H9 (cell line): Measurements from ENCODE around the gene HHATL. TPM values are rescaled to one million over a fixed set of nuclear protein-coding genes. Genes with fewer than 3 reads are reported as not detected.

Experiments used
- DNase-seq: peaks from one replicate; pipeline ENCODE4 v3.0.0-alpha.2; 2017
- H2AFZ ChIP-seq: one replicate; pipeline ENCODE4 v1.6.1; 2013; ENCODE audit warnings: mild to moderate bottlenecking, low read length, control low read depth, moderate library complexity
- H2AK5ac ChIP-seq: 2 replicates; pipeline ENCODE4 v1.6.1; 2013; ENCODE audit warnings: low read length, control low read depth, mixed read lengths; ENCODE audit not compliant: insufficient read length
- H2BK120ac ChIP-seq: one replicate; pipeline ENCODE4 v1.6.1; 2013; ENCODE audit warnings: low read depth, mild to moderate bottlenecking, low read length, control low read depth, inconsistent platforms; ENCODE audit not compliant: poor library complexity, severe bottlenecking
- H2BK12ac ChIP-seq: 2 replicates; pipeline ENCODE4 v1.6.1; 2013; ENCODE audit warnings: low read length, control low read depth, mixed read lengths, low read depth; ENCODE audit not compliant: insufficient read length
- H2BK15ac ChIP-seq: 2 replicates; pipeline ENCODE4 v1.6.1; 2013; ENCODE audit warnings: low read depth, low read length, control low read depth
- H2BK20ac ChIP-seq: one replicate; pipeline ENCODE4 v1.6.1; 2013; ENCODE audit warnings: low read depth, mild to moderate bottlenecking, low read length, control low read depth, inconsistent platforms; ENCODE audit not compliant: poor library complexity, severe bottlenecking
- H2BK5ac ChIP-seq: 2 replicates; pipeline ENCODE4 v1.6.1; 2013; ENCODE audit warnings: low read length, control low read depth, mixed read lengths; ENCODE audit not compliant: insufficient read length
- H3K14ac ChIP-seq: 2 replicates; pipeline ENCODE4 v1.6.1; 2013; ENCODE audit warnings: low read length, control low read depth; ENCODE audit not compliant: insufficient read depth
- H3K18ac ChIP-seq: 2 replicates; pipeline ENCODE4 v1.6.1; 2013; ENCODE audit warnings: low read depth, mild to moderate bottlenecking, mixed read lengths, low read length, control low read depth; ENCODE audit not compliant: insufficient read length
- H3K23ac ChIP-seq: 2 replicates; pipeline ENCODE4 v1.6.1; 2013; ENCODE audit warnings: low read length, control low read depth, mixed read lengths, low read depth; ENCODE audit not compliant: insufficient read length
- H3K23me2 ChIP-seq: 2 replicates; pipeline ENCODE4 v1.6.1; 2013; ENCODE audit warnings: low read depth, mild to moderate bottlenecking, mixed read lengths, low read length, control low read depth; ENCODE audit not compliant: insufficient read length, poor library complexity, severe bottlenecking
- H3K27ac ChIP-seq: 2 replicates; pipeline ENCODE4 v1.5.1; 2013; ENCODE audit warnings: low read length, control low read depth, mixed read lengths, low read depth; ENCODE audit not compliant: insufficient read length
- H3K27me3 ChIP-seq: 2 replicates; pipeline ENCODE4 v1.6.1; 2013; ENCODE audit warnings: low read length, control low read depth, inconsistent platforms; ENCODE audit not compliant: insufficient read depth
- H3K4ac ChIP-seq: 2 replicates; pipeline ENCODE4 v1.6.1; 2013; ENCODE audit warnings: low read depth, mild to moderate bottlenecking, control low read depth, inconsistent platforms, low read length, moderate library complexity
- H3K4me1 ChIP-seq: 2 replicates; pipeline ENCODE4 v1.6.1; 2013; ENCODE audit warnings: low read length, control low read depth, inconsistent platforms; ENCODE audit not compliant: insufficient read depth
- H3K4me2 ChIP-seq: 2 replicates; pipeline ENCODE4 v1.6.1; 2013; ENCODE audit warnings: low read length, control low read depth, mixed read lengths; ENCODE audit not compliant: insufficient read length, insufficient read depth
- H3K56ac ChIP-seq: 2 replicates; pipeline ENCODE4 v1.6.1; 2013; ENCODE audit warnings: low read depth, mild to moderate bottlenecking, mixed read lengths, low read length, control low read depth; ENCODE audit not compliant: insufficient read length
- H3K79me1 ChIP-seq: 2 replicates; pipeline ENCODE4 v1.6.1; 2013; ENCODE audit warnings: low read depth, mild to moderate bottlenecking, moderate library complexity, low read length, control low read depth, inconsistent platforms; ENCODE audit not compliant: insufficient read depth, poor library complexity, severe bottlenecking
- H3K79me2 ChIP-seq: 2 replicates; pipeline ENCODE4 v1.6.1; 2013; ENCODE audit warnings: low read length, control low read depth, inconsistent platforms; ENCODE audit not compliant: insufficient read depth
- H3K9ac ChIP-seq: 2 replicates; pipeline ENCODE4 v1.6.1; 2013; ENCODE audit warnings: low read length, control low read depth, mixed read lengths; ENCODE audit not compliant: insufficient read length; ENCODE audit errors: extremely low read depth
- H3K9me3 ChIP-seq: one replicate; pipeline ENCODE4 v1.6.1; 2013; ENCODE audit warnings: low read depth, low read length, inconsistent platforms; ENCODE audit not compliant: control insufficient read depth
- H3T11ph ChIP-seq: one replicate; pipeline ENCODE4 v1.6.1; 2013; ENCODE audit warnings: mild to moderate bottlenecking, low read length, control low read depth, inconsistent platforms
- H4K20me1 ChIP-seq: one replicate; pipeline ENCODE4 v1.6.1; 2013; ENCODE audit not compliant: control insufficient read depth, insufficient read length, insufficient read depth
- H4K5ac ChIP-seq: 2 replicates; pipeline ENCODE4 v1.6.1; 2013; ENCODE audit warnings: low read depth, mild to moderate bottlenecking, mixed read lengths, low read length, control low read depth; ENCODE audit not compliant: insufficient read length
- H4K8ac ChIP-seq: replicated peaks from 2 replicates; pipeline ENCODE4 v1.6.1; 2013; ENCODE audit warnings: low read length, control low read depth, mixed read lengths, low read depth; ENCODE audit not compliant: insufficient read length
- H4K91ac ChIP-seq: 2 replicates; pipeline ENCODE4 v1.6.1; 2013; ENCODE audit warnings: low read depth, mild to moderate bottlenecking, moderate library complexity, mixed read lengths, low read length, control low read depth; ENCODE audit not compliant: insufficient read length
- H3K27ac Mint-ChIP-seq, 3 experiments: 2 replicates in 2 of 3; 3 replicates in 1 of 3; pipeline ENCODE4 v1.8.0; 2020 to 2021; ENCODE audit warnings: mixed read lengths in 3 of 3, mild to moderate bottlenecking in 1 of 3, moderate library complexity in 1 of 3
- H3K27me3 Mint-ChIP-seq: 2 replicates; pipeline ENCODE4 v1.8.0; 2021; ENCODE audit warnings: low read depth, mild to moderate bottlenecking, moderate library complexity, mixed read lengths
- H3K36me3 Mint-ChIP-seq, 3 experiments: 2 replicates in 2 of 3; 3 replicates in 1 of 3; pipeline ENCODE4 v1.8.0; 2020 to 2021; ENCODE audit warnings: low read depth in 3 of 3, mixed read lengths in 3 of 3; ENCODE audit not compliant: insufficient read depth in 1 of 3
- H3K4me1 Mint-ChIP-seq, 2 experiments: 2 replicates each; pipeline ENCODE4 v1.8.0; 2020; ENCODE audit warnings: mixed read lengths in 2 of 2
- H3K4me3 Mint-ChIP-seq, 2 experiments: 2 replicates in 1 of 2; 3 replicates in 1 of 2; pipeline ENCODE4 v1.8.0; 2020 to 2021; ENCODE audit warnings: mild to moderate bottlenecking in 2 of 2, mixed read lengths in 2 of 2, moderate library complexity in 1 of 2
- H3K9me3 Mint-ChIP-seq, 2 experiments: 2 replicates in 1 of 2; 3 replicates in 1 of 2; pipeline ENCODE4 v1.8.0; 2020; ENCODE audit warnings: mild to moderate bottlenecking in 2 of 2, mixed read lengths in 2 of 2, moderate library complexity in 1 of 2
- CTCF ChIP-seq: fragments of 200-600 bp; sonication (generic); conservative IDR thresholded peaks from 3 replicates; pipeline ENCODE4 v1.8.0; 2021; ENCODE audit warnings: antibody characterized with exemption, mild to moderate bottlenecking
- WGBS: extraction: QIAGEN DNeasy Blood & Tissue Kit; methylation state at CpG from one replicate; pipeline ENCODE4 v1.1.7; 2013; ENCODE audit warnings: missing lambda C conversion rate, low lambda C conversion rate, mixed read lengths; ENCODE audit not compliant: insufficient read length; ENCODE audit errors: extremely low coverage; 5-methylcytosine and 5-hydroxymethylcytosine counted together
- total RNA-seq: library from RNA; stranded (reverse); gene quantifications from 2 replicates; pipeline ENCODE4 v1.2.1, GENCODE V29; 2021

The HHATL gene
- total RNA-seq, 1 experiment from 2014 or later = 0.46 TPM

- H3K4me1 Mint-ChIP-seq = peaks cover 11 to 22% of the 10 kb centered on the region in 2 experiments
- H3K23me2 ChIP-seq = no peaks in the 10 kb centered on the region
- no peaks in the 10 kb centered on the region for H3K9me3 Mint-ChIP-seq
- H2BK5ac ChIP-seq = no peak overlapping the region
- H3K9me3 ChIP-seq = no peaks in the 10 kb centered on the region
- H3K27ac Mint-ChIP-seq = no peak overlapping the region
- no peaks in the 10 kb centered on the region for H4K20me1 ChIP-seq
- no peak for TF ChIP-seq CTCF
- no peak overlapping the region for H3K9ac ChIP-seq
- H3K18ac ChIP-seq = no peak overlapping the region
- no CpG with 5 or more reads among the region's 10 CpGs for WGBS
- no peak overlapping the region for H2BK120ac ChIP-seq
- no peaks in the 10 kb centered on the region for H3K27me3 Mint-ChIP-seq
- H4K8ac ChIP-seq = no peak overlapping the region
- H4K5ac ChIP-seq = no peak overlapping the region
- H3K27ac ChIP-seq = no peak overlapping the region
- H3K4ac ChIP-seq = no peak overlapping the region
- no peak overlapping the region for H2BK15ac ChIP-seq
- no peak overlapping the region for H2AK5ac ChIP-seq
- H2BK12ac ChIP-seq = no peak overlapping the region
- H2BK20ac ChIP-seq = no peak overlapping the region
- H3K36me3 Mint-ChIP-seq = no peaks in the 10 kb centered on the region
- no peaks in the 10 kb centered on the region for H3K4me1 ChIP-seq
- no peak overlapping the region for H2AFZ ChIP-seq
- no peak overlapping the region for H3K4me3 Mint-ChIP-seq
- no peak overlapping the region for H3K14ac ChIP-seq
- no peaks in the 10 kb centered on the region for H3K79me1 ChIP-seq
- no peak overlapping the region for H3K56ac ChIP-seq
- H3K27me3 ChIP-seq = no peaks in the 10 kb centered on the region; the same call in 1 of the 2 replicates
- DNase-seq = no peak
- H4K91ac ChIP-seq = no peak overlapping the region
- H3K79me2 ChIP-seq = no peaks in the 10 kb centered on the region
- H3K4me2 ChIP-seq = no peak overlapping the region
- no peak overlapping the region for H3T11ph ChIP-seq
- H3K23ac ChIP-seq = no peak overlapping the region
These were observed 3.1 kb downstream of the HHATL start for GRCh38 chr3:42699511-42699971.
